A549 (cell line): ENCODE data around the gene ADGRF4. TPM values are rescaled to one million over a fixed set of nuclear protein-coding genes. Genes with fewer than 3 reads are reported as not detected.

Experiments used
- ATAC-seq, 2 experiments: fragments of 200-7000 bp in 1 of 2; fragments of >200 bp in 1 of 2; cut with Nextera tagmentation in 1 of 2; cut with Tn5 transposase in 1 of 2; 3 replicates each; pipeline versions ENCODE4 v1.8.0 to v1.9.1; 2018 to 2020; ENCODE audit warnings: mild to moderate bottlenecking in 1 of 2, moderate library complexity in 1 of 2
- CTCF ChIA-PET: fragments of 300-600 bp; sonication (Branson Sonifier 250); formaldehyde crosslinking; extraction: SDS; loops from one replicate; lab custom pipeline; 2021; ENCODE audit warnings: antibody characterized with exemption, inconsistent platforms; lab: Yijun Ruan, JAX
- POLR2A ChIA-PET: fragments of 350-600 bp; formaldehyde crosslinking; extraction: SDS; loops from one replicate; lab custom pipeline; 2021; ENCODE audit warnings: antibody characterized with exemption, inconsistent platforms; lab: Yijun Ruan, JAX
- DNase-seq, 2 experiments: peaks; one replicate each; pipeline versions ENCODE4 v3.0.0 to v3.0.0-alpha.2; 2011 to 2016; ENCODE audit warnings: low read depth in 1 of 2, low spot score in 1 of 2
- FAIRE-seq: peaks from 2 replicates; lab custom pipeline; 2011; peaks lifted over from hg19 to GRCh38; lab: Jason Lieb, UNC
- H3K27ac ChIP-seq, 2 experiments: fragments of >200 bp; sonication (Bioruptor Twin); formaldehyde crosslinking; 3 replicates each; pipeline ENCODE4 v1.5.1; 2016 to 2017
- H3K4me1 ChIP-seq: fragments of >200 bp; sonication (Bioruptor Twin); formaldehyde crosslinking; 3 replicates; pipeline ENCODE4 v1.6.1; 2016
- H3K4me2 ChIP-seq: fragments of >200 bp; sonication (Bioruptor Twin); formaldehyde crosslinking; 3 replicates; pipeline ENCODE4 v1.6.1; 2016
- H3K4me3 ChIP-seq: fragments of >200 bp; sonication (Bioruptor Twin); formaldehyde crosslinking; 3 replicates; pipeline ENCODE4 v1.5.1; 2016
- H3K9me3 ChIP-seq: fragments of >200 bp; sonication (Bioruptor Twin); formaldehyde crosslinking; 3 replicates; pipeline ENCODE4 v1.6.1; 2016
- CBX8 ChIP-seq: fragments of 200-600 bp; sonication (generic); IDR thresholded peaks from 2 replicates; pipeline ENCODE4 v1.6.1; 2016
- CEBPB ChIP-seq, 2 experiments: fragments of >200 bp in 1 of 2; sonication (Bioruptor Twin) in 1 of 2; formaldehyde crosslinking in 1 of 2; IDR thresholded peaks; 2 replicates each; pipeline ENCODE4 v1.6.1; 2012 to 2016
- EHF ChIP-seq: fragments of 250-450 bp; sonication (Bioruptor Pico); IDR thresholded peaks from 2 replicates; pipeline ENCODE4 v1.5.0; 2020; ENCODE audit warnings: mild to moderate bottlenecking
- EP300 ChIP-seq, 2 experiments: fragments of >200 bp; sonication (Bioruptor Twin); formaldehyde crosslinking; IDR thresholded peaks; 2 replicates in 1 of 2; 3 replicates in 1 of 2; pipeline ENCODE4 v1.6.1; 2016 to 2017
- FOSL2 ChIP-seq, 2 experiments: fragments of 450-650 bp in 1 of 2; fragments of >200 bp in 1 of 2; sonication (Bioruptor Twin) in 1 of 2; formaldehyde crosslinking; IDR thresholded peaks; 2 replicates each; pipeline versions ENCODE4 v1.5.0 to v1.6.1; 2016 to 2020; ENCODE audit warnings: mild to moderate bottlenecking in 1 of 2, moderate library complexity in 1 of 2
- FOXS1 ChIP-seq: fragments of 250-450 bp; sonication (Bioruptor Pico); IDR thresholded peaks from 2 replicates; pipeline ENCODE4 v1.5.0; 2020; ENCODE audit warnings: mild to moderate bottlenecking, moderate library complexity
- GATA3 ChIP-seq: IDR thresholded peaks from 2 replicates; pipeline ENCODE4 v1.6.1; 2012; ENCODE audit warnings: borderline replicate concordance
- HES2 ChIP-seq: fragments of >200 bp; sonication (Bioruptor Twin); formaldehyde crosslinking; IDR thresholded peaks from 2 replicates; pipeline ENCODE4 v1.6.1; 2016
- HEYL ChIP-seq: fragments of 250-450 bp; sonication (Bioruptor Pico); IDR thresholded peaks from 2 replicates; pipeline ENCODE4 v1.8.0; 2021; ENCODE audit warnings: mild to moderate bottlenecking, moderate library complexity
- HOXA7 ChIP-seq: fragments of 250-450 bp; sonication (Bioruptor Pico); IDR thresholded peaks from 2 replicates; pipeline ENCODE4 v1.5.0; 2020; ENCODE audit warnings: mild to moderate bottlenecking, moderate library complexity
- HOXB13 ChIP-seq: fragments of 250-450 bp; sonication (Bioruptor Pico); IDR thresholded peaks from 2 replicates; pipeline ENCODE4 v1.5.0; 2020; ENCODE audit warnings: low read depth, mild to moderate bottlenecking, moderate library complexity
- JUNB ChIP-seq: fragments of >200 bp; sonication (Bioruptor Twin); formaldehyde crosslinking; IDR thresholded peaks from 2 replicates; pipeline ENCODE4 v1.6.1; 2016
- KDM5A ChIP-seq: fragments of 200-600 bp; sonication (generic); IDR thresholded peaks from 2 replicates; pipeline ENCODE4 v1.6.1; 2016; ENCODE audit warnings: antibody characterized with exemption, mild to moderate bottlenecking
- MAFK ChIP-seq: fragments of 450-650 bp; IDR thresholded peaks from 2 replicates; pipeline ENCODE4 v1.6.1; 2014; ENCODE audit not compliant: partially characterized antibody
- MAX ChIP-seq: IDR thresholded peaks from 2 replicates; pipeline ENCODE4 v1.6.1; 2012
- MYC ChIP-seq: IDR thresholded peaks from 2 replicates; pipeline ENCODE4 v1.6.1; 2012; ENCODE audit warnings: mild to moderate bottlenecking, inconsistent platforms, low read length, improper control_type of control experiment, borderline replicate concordance
- NFE2L2 ChIP-seq: fragments of 150-350 bp; conservative IDR thresholded peaks from 2 replicates; pipeline ENCODE4 v1.6.1; 2014; ENCODE audit warnings: low read length
- PBX3 ChIP-seq: IDR thresholded peaks from 2 replicates; pipeline ENCODE4 v1.6.1; 2012
- PHF8 ChIP-seq: fragments of 200-600 bp; sonication (generic); IDR thresholded peaks from 2 replicates; pipeline ENCODE4 v1.6.1; 2016; ENCODE audit warnings: low read depth, mild to moderate bottlenecking, antibody characterized with exemption, moderate library complexity, borderline replicate concordance
- POLR2A ChIP-seq: IDR thresholded peaks from 2 replicates; pipeline ENCODE4 v1.6.1; 2012; ENCODE audit warnings: mild to moderate bottlenecking, low read length
- RAD21 ChIP-seq, 2 experiments: fragments of >200 bp in 1 of 2; sonication (Bioruptor Twin) in 1 of 2; formaldehyde crosslinking in 1 of 2; IDR thresholded peaks in 1 of 2; conservative IDR thresholded peaks in 1 of 2; 2 replicates in 1 of 2; 3 replicates in 1 of 2; pipeline ENCODE4 v1.6.1; 2012 to 2018; ENCODE audit warnings: inconsistent platforms in 1 of 2
- RARB ChIP-seq: fragments of 250-450 bp; sonication (Bioruptor Pico); IDR thresholded peaks from 2 replicates; pipeline ENCODE4 v1.8.0; 2021; ENCODE audit warnings: mild to moderate bottlenecking, moderate library complexity
- RCOR1 ChIP-seq: fragments of 150-350 bp; IDR thresholded peaks from 2 replicates; pipeline ENCODE4 v1.6.1; 2014; ENCODE audit warnings: antibody characterized with exemption, low read length, low read depth
- RFX5 ChIP-seq: fragments of 450-650 bp; IDR thresholded peaks from 2 replicates; pipeline ENCODE4 v1.7.1; 2014; ENCODE audit warnings: antibody characterized with exemption, mild to moderate bottlenecking, moderate library complexity
- SREBF2 ChIP-seq: fragments of 450-650 bp; IDR thresholded peaks from 2 replicates; pipeline ENCODE4 v1.6.1; 2014; ENCODE audit warnings: mild to moderate bottlenecking, moderate library complexity
- TFCP2L1 ChIP-seq: fragments of 250-450 bp; sonication (Bioruptor Pico); IDR thresholded peaks from 2 replicates; pipeline ENCODE4 v1.5.0; 2021; ENCODE audit warnings: mild to moderate bottlenecking
- USF2 ChIP-seq: fragments of 450-650 bp; IDR thresholded peaks from 2 replicates; pipeline ENCODE4 v1.6.1; 2014; ENCODE audit warnings: antibody characterized with exemption
- ZC3H11A ChIP-seq: fragments of 450-650 bp; IDR thresholded peaks from 2 replicates; pipeline ENCODE4 v1.6.1; 2014; ENCODE audit warnings: antibody characterized with exemption, mild to moderate bottlenecking
- ZNF302 ChIP-seq: fragments of 250-450 bp; sonication (Bioruptor Pico); IDR thresholded peaks from 2 replicates; pipeline ENCODE4 v1.9.0; 2021; ENCODE audit warnings: inconsistent platforms, mild to moderate bottlenecking, moderate library complexity
- WGBS: methylation state at CpG from one replicate; pipeline ENCODE4 v1.1.6; 2017; ENCODE audit errors: missing lambda C conversion rate; 5-methylcytosine and 5-hydroxymethylcytosine counted together
- polyA plus RNA-seq, 4 experiments: library from polyadenylated mRNA; depleted of rRNA in 3 of 4; stranded (reverse); fragments of >200 nt; fragmentation: RNase III in 1 of 4; extraction: RNeasy Plus Mini Kit Qiagen cat#74134 plus additional on column Dnase treatment in 1 of 4; gene quantifications; 2 replicates in 3 of 4; 3 replicates in 1 of 4; pipeline ENCODE4 v1.2.3, GENCODE V29; 2011 to 2017
- TF ChIP-seq, protein P1 (sequence below): fragments of >200 bp; sonication (Bioruptor Twin); formaldehyde crosslinking; IDR thresholded peaks from 3 replicates; pipeline ENCODE4 v1.6.1; 2016
- TF ChIP-seq, protein P2 (sequence below): IDR thresholded peaks from 2 replicates; pipeline ENCODE4 v1.6.1; 2012; ENCODE audit warnings: low read depth, borderline replicate concordance

Gene ADGRF4
- polyA plus RNA-seq, 2 of the 4 experiments (the other 2 are of a cell fraction), result 5.8 to 9.2 TPM

GRCh38 chr6:47759364-47759763, 61.0 kb downstream of the ADGRF4 start:
- CTCF ChIA-PET, result interaction anchor here (1.4 kb wide), 1 partner anchor 21 kb away, joined by 5 read pairs; no protein-coding TSS in a partner anchor
- Histone ChIP-seq H3K4me1 (no peaks in the 10 kb centered on the region), H3K4me3 (no peak overlapping the region), H3K9me3 (no peaks in the 10 kb centered on the region)
- TF ChIP-seq PHF8 (no peak), FOSL2 (IDR thresholded peaks at IDR 0.05) (no peak), FOSL2 (CRISPR knock-in tag; IDR thresholded peaks at IDR 0.05) (no peak), EHF (CRISPR knock-in tag) (no peak), HES2 (no peak), EP300 (IDR thresholded peaks at IDR 0.05) (no peak), CEBPB (IDR thresholded peaks at IDR 0.05) (no peak), KDM5A (no peak), ZC3H11A (no peak), NFE2L2 (no peak), USF2 (no peak), HOXA7 (CRISPR knock-in tag) (no peak), FOXS1 (no peak), RCOR1 (no peak), RFX5 (no peak), MYC (no peak), MAFK (no peak)
- TF ChIP-seq, protein P1, sequence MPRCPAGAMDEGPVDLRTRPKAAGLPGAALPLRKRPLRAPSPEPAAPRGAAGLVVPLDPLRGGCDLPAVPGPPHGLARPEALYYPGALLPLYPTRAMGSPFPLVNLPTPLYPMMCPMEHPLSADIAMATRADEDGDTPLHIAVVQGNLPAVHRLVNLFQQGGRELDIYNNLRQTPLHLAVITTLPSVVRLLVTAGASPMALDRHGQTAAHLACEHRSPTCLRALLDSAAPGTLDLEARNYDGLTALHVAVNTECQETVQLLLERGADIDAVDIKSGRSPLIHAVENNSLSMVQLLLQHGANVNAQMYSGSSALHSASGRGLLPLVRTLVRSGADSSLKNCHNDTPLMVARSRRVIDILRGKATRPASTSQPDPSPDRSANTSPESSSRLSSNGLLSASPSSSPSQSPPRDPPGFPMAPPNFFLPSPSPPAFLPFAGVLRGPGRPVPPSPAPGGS, result no peak
- TF ChIP-seq, all 56 proteins: peak for 0
- ATAC-seq (no peak), DNase-seq (no peak), FAIRE-seq (no peak)
- Histone ChIP-seq H3K27ac (no peak overlapping the region), H3K4me2 (no peak overlapping the region)
- POLR2A ChIA-PET, result no interaction called here
- WGBS, result 0% methylated on average over 1 of the region's 1 CpG

GRCh38 chr6:47762502-47762901, 64.1 kb downstream of the ADGRF4 start:
- FAIRE-seq, result no peak
- ATAC-seq, result no peak
- ChIA-PET POLR2A (interaction anchor here (1.0 kb wide), 1 partner anchor 10 kb away, joined by 3 read pairs; no protein-coding TSS in a partner anchor), CTCF (interaction anchor here (1.9 kb wide), 1 partner anchor 18 kb away, joined by 6 read pairs; no protein-coding TSS in a partner anchor)
- TF ChIP-seq ZC3H11A (no peak), SREBF2 (no peak), HOXB13 (CRISPR knock-in tag) (no peak), RARB (no peak), RFX5 (no peak), CBX8 (0 out of 2 replicates have a peak, but pooled peaks have one; percentile 67)
- H3K9me3 ChIP-seq, result no peaks in the 10 kb centered on the region
- no peak overlapping the region for H3K4me3 ChIP-seq
- H3K27ac ChIP-seq, result no peak overlapping the region
- H3K4me2 ChIP-seq, result no peak overlapping the region
- no peak for DNase-seq
- H3K4me1 ChIP-seq, result no peaks in the 10 kb centered on the region
- 80% methylated on average over 3 of the region's 3 CpGs for WGBS

GRCh38 chr6:47766445-47766844, 68.1 kb downstream of the ADGRF4 start:
- CTCF ChIA-PET, result no interaction called here
- TF ChIP-seq EP300 (IDR thresholded peaks at IDR 0.05), result no peak
- TF ChIP-seq JUNB, result no peak
- TF ChIP-seq CBX8, result no peak
- TF ChIP-seq TFCP2L1 (CRISPR knock-in tag), result no peak
- no peak for TF ChIP-seq MAFK
- TF ChIP-seq ZNF302 (CRISPR knock-in tag), result no peak
- no peak for TF ChIP-seq RCOR1
- no peak for TF ChIP-seq PBX3
- TF ChIP-seq HEYL (CRISPR knock-in tag), result no peak
- no peak for TF ChIP-seq RAD21 (conservative IDR thresholded peaks at IDR 0.05 in 1 of 2, IDR thresholded peaks at IDR 0.05 in 1 of 2)
- TF ChIP-seq, protein P1, result no peak
- TF ChIP-seq, protein P2, sequence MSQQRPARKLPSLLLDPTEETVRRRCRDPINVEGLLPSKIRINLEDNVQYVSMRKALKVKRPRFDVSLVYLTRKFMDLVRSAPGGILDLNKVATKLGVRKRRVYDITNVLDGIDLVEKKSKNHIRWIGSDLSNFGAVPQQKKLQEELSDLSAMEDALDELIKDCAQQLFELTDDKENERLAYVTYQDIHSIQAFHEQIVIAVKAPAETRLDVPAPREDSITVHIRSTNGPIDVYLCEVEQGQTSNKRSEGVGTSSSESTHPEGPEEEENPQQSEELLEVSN, result no peak
- TF ChIP-seq NFE2L2, result no peak
- no peak for TF ChIP-seq GATA3
- TF ChIP-seq MAX, result no peak
- no peak for TF ChIP-seq POLR2A
- TF ChIP-seq MYC, result no peak
- WGBS, result 49% methylated on average over 3 of the region's 3 CpGs

More at GRCh38 chr6:47766445-47766844, 68.1 kb downstream of the ADGRF4 start:
- no peaks in the 10 kb centered on the region for H3K9me3 ChIP-seq
- no peak overlapping the region for H3K4me3 ChIP-seq
- POLR2A ChIA-PET, result no interaction called here
- no peaks in the 10 kb centered on the region for H3K4me1 ChIP-seq
- H3K4me2 ChIP-seq, result no peak overlapping the region
- FAIRE-seq (no peak), DNase-seq (no peak), ATAC-seq (no peak)
- no peak overlapping the region for H3K27ac ChIP-seq
